A549 (cell line): Measurements from ENCODE around the gene PURB. TPM values are rescaled to one million over a fixed set of nuclear protein-coding genes. Genes with fewer than 3 reads are reported as not detected.
"Not testable (repeated sequence)": the region's sequence is repeated elsewhere in the genome, so short reads cannot be mapped to it uniquely, and the experiment has no call there.

Experiments used
- ATAC-seq, 2 experiments: fragments of 200-7000 bp in 1 of 2; fragments of >200 bp in 1 of 2; cut with Nextera tagmentation in 1 of 2; cut with Tn5 transposase in 1 of 2; 3 replicates each; pipeline versions ENCODE4 v1.8.0 to v1.9.1; 2018 to 2020; ENCODE audit warnings: mild to moderate bottlenecking in 1 of 2, moderate library complexity in 1 of 2
- CTCF ChIA-PET: fragments of 300-600 bp; sonication (Branson Sonifier 250); formaldehyde crosslinking; extraction: SDS; loops from one replicate; lab custom pipeline; 2021; ENCODE audit warnings: antibody characterized with exemption, inconsistent platforms; lab: Yijun Ruan, JAX
- POLR2A ChIA-PET: fragments of 350-600 bp; formaldehyde crosslinking; extraction: SDS; loops from one replicate; lab custom pipeline; 2021; ENCODE audit warnings: antibody characterized with exemption, inconsistent platforms; lab: Yijun Ruan, JAX
- DNase-seq, 2 experiments: peaks; one replicate each; pipeline versions ENCODE4 v3.0.0 to v3.0.0-alpha.2; 2011 to 2016; ENCODE audit warnings: low read depth in 1 of 2, low spot score in 1 of 2
- FAIRE-seq: peaks from 2 replicates; lab custom pipeline; 2011; peaks lifted over from hg19 to GRCh38; lab: Jason Lieb, UNC
- H3K27ac ChIP-seq, 2 experiments: fragments of >200 bp; sonication (Bioruptor Twin); formaldehyde crosslinking; 3 replicates each; pipeline ENCODE4 v1.5.1; 2016 to 2017
- H3K4me1 ChIP-seq: fragments of >200 bp; sonication (Bioruptor Twin); formaldehyde crosslinking; 3 replicates; pipeline ENCODE4 v1.6.1; 2016
- H3K4me2 ChIP-seq: fragments of >200 bp; sonication (Bioruptor Twin); formaldehyde crosslinking; 3 replicates; pipeline ENCODE4 v1.6.1; 2016
- H3K4me3 ChIP-seq: fragments of >200 bp; sonication (Bioruptor Twin); formaldehyde crosslinking; 3 replicates; pipeline ENCODE4 v1.5.1; 2016
- H3K9me3 ChIP-seq: fragments of >200 bp; sonication (Bioruptor Twin); formaldehyde crosslinking; 3 replicates; pipeline ENCODE4 v1.6.1; 2016
- ATOH8 ChIP-seq: fragments of 250-450 bp; sonication (Bioruptor Pico); IDR thresholded peaks from 2 replicates; pipeline ENCODE4 v1.5.0; 2020; ENCODE audit warnings: low read depth, mild to moderate bottlenecking, moderate library complexity
- BCL3 ChIP-seq: fragments of >200 bp; sonication (Bioruptor Twin); formaldehyde crosslinking; IDR thresholded peaks from 3 replicates; pipeline ENCODE4 v1.6.1; 2016
- BHLHE40 ChIP-seq: IDR thresholded peaks from 2 replicates; pipeline ENCODE4 v1.6.1; 2012; ENCODE audit warnings: low read depth, low read length, inconsistent platforms
- CEBPB ChIP-seq, 2 experiments: fragments of >200 bp in 1 of 2; sonication (Bioruptor Twin) in 1 of 2; formaldehyde crosslinking in 1 of 2; IDR thresholded peaks; 2 replicates each; pipeline ENCODE4 v1.6.1; 2012 to 2016
- CHD2 ChIP-seq: fragments of 150-350 bp; IDR thresholded peaks from 2 replicates; pipeline ENCODE4 v1.6.1; 2014; ENCODE audit warnings: low read length; ENCODE audit not compliant: partially characterized antibody
- E2F6 ChIP-seq: IDR thresholded peaks from 2 replicates; pipeline ENCODE4 v1.6.1; 2012; ENCODE audit warnings: low read depth, borderline replicate concordance
- ESRRA ChIP-seq: fragments of 150-350 bp; IDR thresholded peaks from 2 replicates; pipeline ENCODE4 v1.6.1; 2014; ENCODE audit warnings: mild to moderate bottlenecking, low read length, borderline replicate concordance
- FOSB ChIP-seq: fragments of 250-450 bp; sonication (Bioruptor Pico); IDR thresholded peaks from 2 replicates; pipeline ENCODE4 v1.5.0; 2020; ENCODE audit warnings: mild to moderate bottlenecking, moderate library complexity
- FOSL2 ChIP-seq, 2 experiments: fragments of 450-650 bp in 1 of 2; fragments of >200 bp in 1 of 2; sonication (Bioruptor Twin) in 1 of 2; formaldehyde crosslinking; IDR thresholded peaks; 2 replicates each; pipeline versions ENCODE4 v1.5.0 to v1.6.1; 2016 to 2020; ENCODE audit warnings: mild to moderate bottlenecking in 1 of 2, moderate library complexity in 1 of 2
- FOXS1 ChIP-seq: fragments of 250-450 bp; sonication (Bioruptor Pico); IDR thresholded peaks from 2 replicates; pipeline ENCODE4 v1.5.0; 2020; ENCODE audit warnings: mild to moderate bottlenecking, moderate library complexity
- GATA3 ChIP-seq: IDR thresholded peaks from 2 replicates; pipeline ENCODE4 v1.6.1; 2012; ENCODE audit warnings: borderline replicate concordance
- JUN ChIP-seq, 2 experiments: fragments of >200 bp; sonication (Bioruptor Twin); formaldehyde crosslinking; IDR thresholded peaks; 2 replicates in 1 of 2; 3 replicates in 1 of 2; pipeline ENCODE4 v1.6.1; 2016 to 2017
- JUNB ChIP-seq: fragments of >200 bp; sonication (Bioruptor Twin); formaldehyde crosslinking; IDR thresholded peaks from 2 replicates; pipeline ENCODE4 v1.6.1; 2016
- KDM1A ChIP-seq: fragments of 200-600 bp; sonication (generic); IDR thresholded peaks from 2 replicates; pipeline ENCODE4 v1.6.1; 2016; ENCODE audit warnings: low read depth, mild to moderate bottlenecking
- MAFK ChIP-seq: fragments of 450-650 bp; IDR thresholded peaks from 2 replicates; pipeline ENCODE4 v1.6.1; 2014; ENCODE audit not compliant: partially characterized antibody
- MAX ChIP-seq: IDR thresholded peaks from 2 replicates; pipeline ENCODE4 v1.6.1; 2012
- NFE2L2 ChIP-seq: fragments of 150-350 bp; conservative IDR thresholded peaks from 2 replicates; pipeline ENCODE4 v1.6.1; 2014; ENCODE audit warnings: low read length
- RARB ChIP-seq: fragments of 250-450 bp; sonication (Bioruptor Pico); IDR thresholded peaks from 2 replicates; pipeline ENCODE4 v1.8.0; 2021; ENCODE audit warnings: mild to moderate bottlenecking, moderate library complexity
- RCOR1 ChIP-seq: fragments of 150-350 bp; IDR thresholded peaks from 2 replicates; pipeline ENCODE4 v1.6.1; 2014; ENCODE audit warnings: antibody characterized with exemption, low read length, low read depth
- RNF2 ChIP-seq: fragments of 200-600 bp; sonication (generic); IDR thresholded peaks from 2 replicates; pipeline ENCODE4 v1.6.1; 2016; ENCODE audit warnings: low read depth, mild to moderate bottlenecking, antibody characterized with exemption, moderate library complexity, borderline replicate concordance
- SMC3 ChIP-seq: fragments of >200 bp; sonication (Bioruptor Twin); formaldehyde crosslinking; IDR thresholded peaks from 3 replicates; pipeline ENCODE4 v1.6.1; 2018; ENCODE audit warnings: inconsistent platforms
- TFCP2L1 ChIP-seq: fragments of 250-450 bp; sonication (Bioruptor Pico); IDR thresholded peaks from 2 replicates; pipeline ENCODE4 v1.5.0; 2021; ENCODE audit warnings: mild to moderate bottlenecking
- TP53 ChIP-seq: fragments of 250-450 bp; sonication (Bioruptor Pico); IDR thresholded peaks from 2 replicates; pipeline ENCODE4 v1.5.0; 2021; ENCODE audit warnings: mild to moderate bottlenecking, moderate library complexity
- WGBS: methylation state at CpG from one replicate; pipeline ENCODE4 v1.1.6; 2017; ENCODE audit errors: missing lambda C conversion rate; 5-methylcytosine and 5-hydroxymethylcytosine counted together
- polyA plus RNA-seq, 4 experiments: library from polyadenylated mRNA; depleted of rRNA in 3 of 4; stranded (reverse); fragments of >200 nt; fragmentation: RNase III in 1 of 4; extraction: RNeasy Plus Mini Kit Qiagen cat#74134 plus additional on column Dnase treatment in 1 of 4; gene quantifications; 2 replicates in 3 of 4; 3 replicates in 1 of 4; pipeline ENCODE4 v1.2.3, GENCODE V29; 2011 to 2017

PURB gene
- polyA plus RNA-seq, 2 of the 4 experiments (the other 2 are of a cell fraction), result 5.7 to 10.4 TPM

GRCh38 chr7:44935016-44935415 lies 49.7 kb upstream of the PURB start:
- Histone ChIP-seq H3K4me2 (no peak overlapping the region), H3K9me3 (0 out of 3 replicates have a peak, but pooled peaks cover 1% of the 10 kb centered on the region), H3K27ac (no peak overlapping the region)
- DNase-seq, result no peak
- WGBS, result 0% methylated on average over 1 of the region's 1 CpG
- ChIA-PET POLR2A (interaction anchor here (1.2 kb wide), 1 partner anchor 49 kb away, joined by 3 read pairs; the partner anchor contains the start of gene PURB), CTCF (interaction anchor here (1.3 kb wide), 1 partner anchor 13 kb away, joined by 4 read pairs; no protein-coding TSS in a partner anchor)
- ATAC-seq, result no peak
- TF ChIP-seq ESRRA, result no peak
- no peak for TF ChIP-seq BHLHE40
- TF ChIP-seq GATA3, result no peak
- TF ChIP-seq TFCP2L1 (CRISPR knock-in tag), result no peak
- no peak for TF ChIP-seq CHD2
- TF ChIP-seq KDM1A, result no peak
- no peak for TF ChIP-seq RNF2
- no peak for TF ChIP-seq JUN (IDR thresholded peaks at IDR 0.05)
- no peak for TF ChIP-seq RARB (CRISPR knock-in tag)
- no peak for TF ChIP-seq CEBPB (IDR thresholded peaks at IDR 0.05)
- no peak for TF ChIP-seq SMC3
- no peak for TF ChIP-seq JUNB
- TF ChIP-seq, all 56 proteins: peak for 0
- FAIRE-seq, result no peak
- no peaks in the 10 kb centered on the region for H3K4me1 ChIP-seq
- H3K4me3 ChIP-seq, result no peak overlapping the region

GRCh38 chr7:44934510-44934909 lies 49.2 kb upstream of the PURB start:
- H3K4me2 ChIP-seq, H3K4me3 ChIP-seq, ATAC-seq, H3K9me3 ChIP-seq, DNase-seq, H3K4me1 ChIP-seq, H3K27ac ChIP-seq, POLR2A ChIA-PET, FAIRE-seq: not testable (repeated sequence)
- CTCF ChIA-PET, result interaction anchor here (1.3 kb wide), 1 partner anchor 13 kb away, joined by 4 read pairs; no protein-coding TSS in a partner anchor
- 47% methylated on average over 5 of the region's 5 CpGs for WGBS

- Histone ChIP-seq H3K27ac (no peak overlapping the region), H3K4me1 (no peaks in the 10 kb centered on the region), H3K4me2 (no peak overlapping the region), H3K9me3 (0 out of 3 replicates have a peak, but pooled peaks cover 4% of the 10 kb centered on the region), H3K4me3 (no peak overlapping the region)
- FAIRE-seq (no peak), ATAC-seq (no peak), DNase-seq (no peak)
- TF ChIP-seq ESRRA (no peak), FOXS1 (CRISPR knock-in tag) (no peak), CHD2 (no peak), TP53 (CRISPR knock-in tag) (no peak), E2F6 (no peak), MAFK (no peak), RCOR1 (no peak), MAX (no peak), CEBPB (IDR thresholded peaks at IDR 0.05) (no peak), NFE2L2 (no peak), FOSB (CRISPR knock-in tag) (no peak), BCL3 (no peak), BHLHE40 (no peak), ATOH8 (CRISPR knock-in tag) (no peak), FOSL2 (IDR thresholded peaks at IDR 0.05) (no peak), FOSL2 (CRISPR knock-in tag; IDR thresholded peaks at IDR 0.05) (no peak)
- ChIA-PET POLR2A (no interaction called here), CTCF (no interaction called here)
- 81% methylated on average over 6 of the region's 6 CpGs for WGBS
Observed at GRCh38 chr7:44930921-44931320, 45.6 kb upstream of the PURB start.
